Measurements from ENCODE around the gene CES3. TPM values are rescaled to one million over a fixed set of nuclear protein-coding genes. Genes with fewer than 3 reads are reported as not detected.

Gene CES3
- total RNA-seq, 4 donors from 2014 or later, result 28.9 to 227 (median 161) TPM

DNA sequence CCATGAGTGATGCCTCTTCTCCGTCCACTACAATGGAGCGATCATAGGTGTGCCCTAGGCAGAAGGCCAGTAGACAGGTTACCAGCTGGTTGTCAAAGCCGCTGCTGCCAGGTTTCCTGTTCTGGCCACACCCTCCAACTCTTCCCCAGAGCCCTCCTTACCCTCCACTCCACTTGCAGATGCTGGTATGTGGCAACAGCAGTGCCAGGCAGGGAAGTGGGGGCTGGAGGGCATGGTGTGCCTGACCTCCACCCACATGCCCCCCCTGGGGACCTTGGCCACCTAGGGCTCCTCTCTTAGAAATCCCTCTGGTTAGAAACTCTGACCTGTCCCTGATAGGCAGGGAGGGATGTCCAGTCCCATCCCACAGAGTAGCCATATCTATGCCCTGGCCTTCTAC lies 37.2 kb upstream of the CES3 start:
- H3K36me3 ChIP-seq, result no peaks in the 10 kb centered on the region
- H3K4me1 ChIP-seq, result peaks cover 0 to 44% (median 8%) of the 10 kb centered on the region in 4 donors
- H3K27ac ChIP-seq, result peak overlapping the region in 3 of 4 donors; percentile 19 to 81 (median 38)
- DNase-seq, result no peak
- TF ChIP-seq POLR2A (IDR thresholded peaks at IDR 0.05), result no peak
- TF ChIP-seq, protein P1, sequence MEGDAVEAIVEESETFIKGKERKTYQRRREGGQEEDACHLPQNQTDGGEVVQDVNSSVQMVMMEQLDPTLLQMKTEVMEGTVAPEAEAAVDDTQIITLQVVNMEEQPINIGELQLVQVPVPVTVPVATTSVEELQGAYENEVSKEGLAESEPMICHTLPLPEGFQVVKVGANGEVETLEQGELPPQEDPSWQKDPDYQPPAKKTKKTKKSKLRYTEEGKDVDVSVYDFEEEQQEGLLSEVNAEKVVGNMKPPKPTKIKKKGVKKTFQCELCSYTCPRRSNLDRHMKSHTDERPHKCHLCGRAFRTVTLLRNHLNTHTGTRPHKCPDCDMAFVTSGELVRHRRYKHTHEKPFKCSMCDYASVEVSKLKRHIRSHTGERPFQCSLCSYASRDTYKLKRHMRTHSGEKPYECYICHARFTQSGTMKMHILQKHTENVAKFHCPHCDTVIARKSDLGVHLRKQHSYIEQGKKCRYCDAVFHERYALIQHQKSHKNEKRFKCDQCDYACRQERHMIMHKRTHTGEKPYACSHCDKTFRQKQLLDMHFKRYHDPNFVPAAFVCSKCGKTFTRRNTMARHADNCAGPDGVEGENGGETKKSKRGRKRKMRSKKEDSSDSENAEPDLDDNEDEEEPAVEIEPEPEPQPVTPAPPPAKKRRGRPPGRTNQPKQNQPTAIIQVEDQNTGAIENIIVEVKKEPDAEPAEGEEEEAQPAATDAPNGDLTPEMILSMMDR (IDR thresholded peaks at IDR 0.05), result no peak
- H3K9me3 ChIP-seq, result no peaks in the 10 kb centered on the region
- H3K27me3 ChIP-seq, result no peaks in the 10 kb centered on the region
- H3K4me3 ChIP-seq, result peak overlapping the region in 2 of 4 donors; percentile 0 to 59

DNA sequence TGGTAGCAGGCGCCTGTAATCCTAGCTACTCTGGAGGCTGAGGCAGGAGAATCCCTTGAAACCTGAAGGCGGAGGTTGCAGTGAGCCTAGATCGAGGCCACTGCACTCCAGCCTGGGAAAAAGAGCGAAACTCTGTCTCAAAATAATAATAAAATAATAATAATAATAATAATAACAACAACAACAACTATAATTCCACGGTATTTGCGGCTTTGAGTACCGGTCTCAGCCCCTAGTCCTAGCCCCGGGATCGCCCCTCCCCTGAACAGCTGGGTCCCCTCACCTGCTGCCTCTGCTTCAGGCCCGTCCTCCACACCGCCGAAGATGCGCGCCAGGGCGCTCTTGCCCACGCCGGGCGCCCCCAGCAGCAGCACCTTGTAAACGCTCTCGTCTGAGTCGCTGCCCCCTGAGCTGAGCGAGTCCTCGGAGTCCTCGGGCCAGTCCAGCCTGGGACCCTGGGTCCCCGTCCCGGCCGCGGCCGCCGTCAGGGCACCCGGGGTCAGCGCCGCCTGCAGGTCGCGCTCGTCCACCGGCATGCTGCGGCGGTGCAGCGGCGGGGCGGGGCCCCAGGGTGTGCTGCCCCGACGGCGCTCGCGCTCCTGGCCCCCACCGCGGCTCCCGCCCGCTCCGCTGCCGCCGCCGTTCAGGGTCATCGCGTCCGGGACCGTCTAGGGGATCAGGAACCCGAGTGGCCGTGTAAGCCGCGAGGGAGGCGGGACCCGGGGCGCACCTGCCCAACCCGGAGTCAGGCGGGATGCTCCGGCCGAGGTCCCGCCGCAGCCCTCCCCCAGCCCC lies 36.3 kb upstream of the CES3 start:
- Histone ChIP-seq H3K4me1 (peaks cover 0 to 39% (median 8%) of the 10 kb centered on the region in 4 donors), H3K27ac (peak overlapping the region; percentile 2 to 81 (median 70)), H3K27me3 (no peaks in the 10 kb centered on the region), H3K4me3 (peak overlapping the region; percentile 20 to 70 (median 58)), H3K9me3 (no peaks in the 10 kb centered on the region), H3K36me3 (no peaks in the 10 kb centered on the region)
- peak in 2 of 3 donors; percentile 69 to 74 for DNase-seq
- TF ChIP-seq, protein P1 (IDR thresholded peaks at IDR 0.05), result peak in 4 of 6 experiments; percentile 39 to 77 (median 68)
- TF ChIP-seq POLR2A (IDR thresholded peaks at IDR 0.05), result no peak

DNA sequence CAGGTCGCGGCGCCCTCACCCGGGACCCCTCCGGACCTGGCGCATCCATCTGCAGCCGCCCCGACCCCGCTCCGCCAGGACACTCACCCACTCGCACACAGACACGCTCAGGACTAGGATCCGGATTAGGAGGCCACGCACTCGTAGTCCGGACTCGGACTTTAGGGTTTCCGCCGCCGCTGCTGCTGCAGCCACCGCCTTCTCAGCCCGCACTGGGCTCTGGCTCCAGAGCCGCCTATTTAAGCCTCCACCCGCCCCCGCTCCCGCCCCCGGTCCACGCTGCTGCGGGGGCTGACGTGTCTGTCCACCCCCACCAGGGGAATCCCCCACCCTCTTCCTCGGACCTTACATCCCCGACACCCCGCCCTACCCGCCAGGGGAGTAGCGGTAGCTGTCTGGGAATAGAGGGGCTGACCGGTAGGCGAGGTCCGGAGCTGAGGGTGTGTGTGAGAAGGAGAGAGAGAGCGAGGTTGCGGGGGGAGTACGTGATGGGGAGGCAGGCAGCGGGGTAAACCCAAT lies 35.7 kb upstream of the CES3 start, which contains the start of gene RRAD:
TSS of gene RRAD (minus strand) at position 214 of the 519 bp plus-strand sequence. CDS start 356 bp downstream, outside the sequence.
- Histone ChIP-seq H3K9me3 (no peaks in the 10 kb centered on the region), H3K4me1 (peaks cover 0 to 35% (median 8%) of the 10 kb centered on the region in 4 donors), H3K27ac (peak within 1 kb of the TSS; percentile 2 to 81 (median 70)), H3K36me3 (no peaks in the 10 kb centered on the region), H3K27me3 (no peaks in the 10 kb centered on the region), H3K4me3 (peak within 1 kb of the TSS; percentile 20 to 70 (median 58))
- DNase-seq, result no peak
- TF ChIP-seq POLR2A (IDR thresholded peaks at IDR 0.05), result no peak
- TF ChIP-seq, protein P1 (IDR thresholded peaks at IDR 0.05), result no peak

DNA sequence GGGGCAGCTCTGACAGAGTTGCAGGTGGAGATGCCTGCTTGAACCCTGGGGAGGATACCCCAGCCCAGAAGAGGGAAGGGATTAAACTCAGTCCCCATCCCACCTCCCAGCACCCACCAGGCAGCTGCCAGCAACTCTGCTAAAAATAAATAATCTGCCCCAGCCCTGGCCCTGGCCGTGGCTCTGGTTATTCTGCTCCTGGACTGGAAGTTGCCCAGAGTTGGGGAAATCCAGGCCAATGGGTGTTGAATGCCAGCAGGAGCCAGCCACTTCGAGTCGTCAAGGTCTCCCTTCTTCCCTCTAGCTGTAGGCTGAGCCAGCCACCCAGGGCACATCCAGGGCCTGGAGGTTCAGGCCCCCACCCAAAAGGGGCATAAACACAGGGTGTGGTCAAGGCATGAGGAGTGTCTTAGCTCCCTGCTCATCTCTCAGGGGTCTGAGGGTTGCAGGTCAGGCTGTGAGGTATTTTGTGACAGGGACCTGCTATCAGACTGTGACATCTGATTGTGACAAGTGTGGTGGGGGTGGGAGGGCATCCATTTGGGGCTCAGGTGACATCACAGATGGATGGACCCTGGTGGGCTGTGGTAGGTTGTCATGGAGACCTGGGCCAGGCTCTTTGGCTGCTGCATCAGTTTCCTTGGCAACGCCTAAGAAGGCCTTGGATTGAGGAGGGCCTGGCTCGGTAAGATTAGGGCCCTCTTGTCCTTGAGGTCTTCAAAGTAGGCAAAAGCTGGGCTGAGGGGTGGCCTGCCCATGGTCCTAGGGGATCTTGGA lies 34.7 kb upstream of the CES3 start:
- Histone ChIP-seq H3K4me1 (peaks cover 0 to 35% (median 8%) of the 10 kb centered on the region in 4 donors), H3K27ac (peak overlapping the region in 3 of 4 donors; percentile 67 to 81 (median 74)), H3K9me3 (no peaks in the 10 kb centered on the region), H3K4me3 (no peak overlapping the region), H3K36me3 (peaks cover 0 to 3% (median 0%) of the 10 kb centered on the region in 3 donors), H3K27me3 (no peaks in the 10 kb centered on the region)
- DNase-seq, result no peak
- TF ChIP-seq, protein P1 (IDR thresholded peaks at IDR 0.05), result no peak
- no peak for TF ChIP-seq POLR2A (IDR thresholded peaks at IDR 0.05)

DNA sequence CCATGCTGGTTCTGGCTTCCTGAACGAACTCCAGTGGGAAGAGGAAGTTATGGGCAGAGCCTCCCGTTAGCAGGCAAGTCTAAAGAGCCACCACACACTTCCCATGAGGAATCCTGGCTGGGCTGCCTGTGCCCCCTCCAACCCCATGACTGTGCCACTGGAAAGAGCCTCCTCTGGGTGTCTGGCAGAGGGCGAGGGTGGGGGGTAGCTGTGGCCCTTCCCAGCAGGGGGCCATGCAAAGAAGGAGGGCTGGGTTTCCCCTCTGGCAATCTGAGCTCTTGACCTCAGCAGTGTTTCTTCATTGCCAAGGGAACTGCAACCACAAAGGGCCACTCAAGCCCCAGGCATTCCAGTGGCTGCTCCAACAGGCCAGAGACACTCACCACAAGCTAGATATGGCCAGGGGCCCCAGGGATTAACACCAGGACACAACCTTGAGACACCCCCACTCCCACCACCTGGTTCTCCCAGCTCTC lies 34.1 kb upstream of the CES3 start:
- Histone ChIP-seq H3K27me3 (no peaks in the 10 kb centered on the region), H3K27ac (peak overlapping the region in 2 of 4 donors; percentile 74 to 81), H3K4me1 (peaks cover 0 to 34% (median 8%) of the 10 kb centered on the region in 4 donors), H3K4me3 (no peak overlapping the region), H3K9me3 (no peaks in the 10 kb centered on the region), H3K36me3 (peaks cover 0 to 6% (median 0%) of the 10 kb centered on the region in 3 donors)
- TF ChIP-seq POLR2A (IDR thresholded peaks at IDR 0.05), result no peak
- TF ChIP-seq, protein P1 (IDR thresholded peaks at IDR 0.05), result no peak
- DNase-seq, result no peak
